ENCODE data around the gene KRTAP13-1.

The KRTAP13-1 gene

DNA sequence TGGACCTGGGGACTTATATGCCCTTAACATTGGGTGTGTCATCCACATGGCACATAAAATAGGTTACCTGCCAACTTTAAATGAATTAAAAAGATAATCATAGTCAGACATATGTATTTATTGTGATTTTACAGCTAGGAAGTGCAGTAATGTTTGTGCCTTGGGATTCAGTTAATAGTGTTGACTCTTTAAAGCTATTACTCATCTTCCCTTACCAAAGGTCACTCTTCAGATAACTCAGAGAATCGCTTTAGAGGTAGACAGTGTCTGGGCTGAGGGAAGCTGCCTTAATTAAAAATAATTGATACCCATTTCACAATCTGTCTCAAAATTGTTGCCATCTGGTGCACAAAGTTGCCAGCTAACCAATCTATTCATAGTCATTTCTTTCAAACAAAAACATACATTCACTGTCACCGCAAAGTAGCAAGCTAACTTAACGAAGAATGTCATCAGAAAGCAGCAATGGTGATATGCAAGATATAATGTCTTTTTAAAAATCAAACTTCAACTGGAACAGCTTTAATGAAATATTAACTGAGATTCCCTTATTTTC is 41.3 kb downstream of the KRTAP13-1 start:
- H3K9ac ChIP-seq (ENCODE audit: low read length): no peak overlapping the region
- no peak overlapping the region for H2AFZ ChIP-seq (ENCODE audit: low read length)
- H3K9me2 ChIP-seq (ENCODE audit: low read depth, low read length): no peaks in the 10 kb centered on the region
- H3K4me3 ChIP-seq (ENCODE audit: low read depth, low read length, poor library complexity, severe bottlenecking): no peak overlapping the region
- no peaks in the 10 kb centered on the region for H3K9me3 ChIP-seq (ENCODE audit: low read length)
- no peak for TF ChIP-seq EZH2 (IDR thresholded peaks at IDR 0.05; ENCODE audit: borderline replicate concordance, low read length)
- no peak for TF ChIP-seq CTCF (IDR thresholded peaks at IDR 0.05; ENCODE audit: low read length)
- H3K36me3 ChIP-seq (ENCODE audit: insufficient read depth, low read length): no peaks in the 10 kb centered on the region
- H3K79me2 ChIP-seq (ENCODE audit: insufficient read depth, low read length): no peaks in the 10 kb centered on the region
- H3K27me3 ChIP-seq (ENCODE audit: insufficient read depth, low read length): no peaks in the 10 kb centered on the region
- no peaks in the 10 kb centered on the region for H3K4me1 ChIP-seq (ENCODE audit: insufficient read depth, low read length, severe bottlenecking)
- no peak overlapping the region for H3K27ac ChIP-seq (ENCODE audit: low read depth, low read length, poor library complexity, severe bottlenecking)
- no peaks in the 10 kb centered on the region for H4K20me1 ChIP-seq (ENCODE audit: insufficient read depth, low read length)
- no peak overlapping the region for H3K4me2 ChIP-seq (ENCODE audit: low read length)
- no peaks in the 10 kb centered on the region for H3F3A ChIP-seq (ENCODE audit: insufficient read depth, low read length)

- H3K36me3 ChIP-seq (ENCODE audit: insufficient read depth, low read length): no peaks in the 10 kb centered on the region
- H3F3A ChIP-seq (ENCODE audit: insufficient read depth, low read length): no peaks in the 10 kb centered on the region
- H3K79me2 ChIP-seq (ENCODE audit: insufficient read depth, low read length): no peaks in the 10 kb centered on the region
- TF ChIP-seq CTCF (IDR thresholded peaks at IDR 0.05; ENCODE audit: low read length) (no peak), EZH2 (IDR thresholded peaks at IDR 0.05; ENCODE audit: borderline replicate concordance, low read length) (no peak)
- no peaks in the 10 kb centered on the region for H3K9me3 ChIP-seq (ENCODE audit: low read length)
- H3K9ac ChIP-seq (ENCODE audit: low read length): no peak within 1 kb of the TSS
- no peaks in the 10 kb centered on the region for H3K4me1 ChIP-seq (ENCODE audit: insufficient read depth, low read length, severe bottlenecking)
- H3K4me3 ChIP-seq (ENCODE audit: low read depth, low read length, poor library complexity, severe bottlenecking): no peak within 1 kb of the TSS
- no peak within 1 kb of the TSS for H2AFZ ChIP-seq (ENCODE audit: low read length)
- no peaks in the 10 kb centered on the region for H3K27me3 ChIP-seq (ENCODE audit: insufficient read depth, low read length)
- no peaks in the 10 kb centered on the region for H3K9me2 ChIP-seq (ENCODE audit: low read depth, low read length)
- no peak within 1 kb of the TSS for H3K27ac ChIP-seq (ENCODE audit: low read depth, low read length, poor library complexity, severe bottlenecking)
- H3K4me2 ChIP-seq (ENCODE audit: low read length): no peak within 1 kb of the TSS
- no peaks in the 10 kb centered on the region for H4K20me1 ChIP-seq (ENCODE audit: insufficient read depth, low read length)
Observed at GRCh38 chr21:30439975-30440374, 44.1 kb downstream of the KRTAP13-1 start, which contains the start of gene KRTAP15-1. Gene KRTAP15-1 (plus strand): TSS chr21:30440275. CDS start chr21:30440328, 53 bp downstream.

DNA sequence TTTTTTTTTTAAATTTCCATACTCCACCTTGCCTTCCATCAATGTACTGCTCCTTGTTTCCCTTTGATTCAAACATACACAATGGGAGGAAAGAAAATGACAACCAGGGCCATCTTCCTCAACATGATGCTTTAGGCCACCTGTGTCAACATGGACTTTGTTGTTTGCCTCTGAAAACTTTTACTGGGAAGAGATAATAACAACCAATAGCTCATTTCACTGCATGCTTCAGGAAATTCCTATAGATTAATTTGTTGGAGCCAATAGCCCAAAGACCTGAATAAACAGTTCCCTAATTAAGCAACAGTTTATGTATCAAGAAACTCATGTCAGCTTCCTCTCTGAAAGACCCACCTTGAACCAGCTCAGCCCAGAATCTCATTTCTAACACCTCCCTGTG is 47.4 kb downstream of the KRTAP13-1 start:
- H3K36me3 ChIP-seq (ENCODE audit: insufficient read depth, low read length): no peaks in the 10 kb centered on the region
- no peak overlapping the region for H2AFZ ChIP-seq (ENCODE audit: low read length)
- H3K9ac ChIP-seq (ENCODE audit: low read length): no peak overlapping the region
- no peak for TF ChIP-seq CTCF (IDR thresholded peaks at IDR 0.05; ENCODE audit: low read length)
- TF ChIP-seq EZH2 (IDR thresholded peaks at IDR 0.05; ENCODE audit: borderline replicate concordance, low read length): no peak
- H3K4me1 ChIP-seq (ENCODE audit: insufficient read depth, low read length, severe bottlenecking): no peaks in the 10 kb centered on the region
- H3K79me2 ChIP-seq (ENCODE audit: insufficient read depth, low read length): no peaks in the 10 kb centered on the region
- H3K27me3 ChIP-seq (ENCODE audit: insufficient read depth, low read length): no peaks in the 10 kb centered on the region
- H3K4me2 ChIP-seq (ENCODE audit: low read length): no peak overlapping the region
- no peaks in the 10 kb centered on the region for H3K9me2 ChIP-seq (ENCODE audit: low read depth, low read length)
- no peaks in the 10 kb centered on the region for H3K9me3 ChIP-seq (ENCODE audit: low read length)
- no peak overlapping the region for H3K4me3 ChIP-seq (ENCODE audit: low read depth, low read length, poor library complexity, severe bottlenecking)
- H3F3A ChIP-seq (ENCODE audit: insufficient read depth, low read length): no peaks in the 10 kb centered on the region
- H3K27ac ChIP-seq (ENCODE audit: low read depth, low read length, poor library complexity, severe bottlenecking): no peak overlapping the region
- H4K20me1 ChIP-seq (ENCODE audit: insufficient read depth, low read length): no peaks in the 10 kb centered on the region

Measured in OCI-LY1 (cell line).